ENCODE data around the gene CARD9. TPM values are rescaled to one million over a fixed set of nuclear protein-coding genes. Genes with fewer than 3 reads are reported as not detected.

The CARD9 gene
- total RNA-seq, 1 experiment from 2014 or later = 1.1 TPM

- Histone ChIP-seq H3K9me2 (replicated peaks; ENCODE audit: low read length) (no peaks in the 10 kb centered on the region), H3K36me3 (ENCODE audit: low read depth, low read length) (peaks cover 7% of the 10 kb centered on the region), H3K27ac (ENCODE audit: low read length) (no peak overlapping the region), H3F3A (ENCODE audit: low read length, unreplicated experiment) (no peaks in the 10 kb centered on the region), H3K9me3 (ENCODE audit: low read length) (no peaks in the 10 kb centered on the region), H3K9ac (ENCODE audit: low read length) (no peak overlapping the region), H4K20me1 (ENCODE audit: low read length) (no peaks in the 10 kb centered on the region), H3K27me3 (ENCODE audit: low read length) (no peaks in the 10 kb centered on the region), H3K79me2 (ENCODE audit: low read length) (peaks cover 23% of the 10 kb centered on the region), H3K4me3 (ENCODE audit: low read length) (no peak overlapping the region), H2AFZ (ENCODE audit: low read length) (no peak overlapping the region), H3K4me2 (ENCODE audit: low read length) (no peak overlapping the region), H3K4me1 (ENCODE audit: insufficient read depth, low read length) (peaks cover 12% of the 10 kb centered on the region)
- BruUV-seq (replicated peaks) = no TSS peak
- ATAC-seq (no peak), DNase-seq (no peak)
- ChIA-PET CTCF (no interaction called here), POLR2A (ENCODE audit: unreplicated experiment) (no interaction called here)
- no peak for TF ChIP-seq EZH2 (IDR thresholded peaks at IDR 0.05; ENCODE audit: low read length, unreplicated experiment)
- TF ChIP-seq EZH2phosphoT487 (IDR thresholded peaks at IDR 0.05; ENCODE audit: borderline replicate concordance, low read length) = no peak
- TF ChIP-seq CTCF (conservative IDR thresholded peaks at IDR 0.05; ENCODE audit: low read depth, low read length) = no peak
- intact Hi-C loops (cut with micrococcal nuclease) = no loop called here
Observed at GRCh38 chr9:136395345-136396218, 22.1 kb upstream of the CARD9 start.

GRCh38 chr9:136395020-136395340 is 21.5 kb upstream of the CARD9 start:
- ATAC-seq (no peak), DNase-seq (no peak)
- Histone ChIP-seq H2AFZ (ENCODE audit: low read length) (no peak overlapping the region), H3F3A (ENCODE audit: low read length, unreplicated experiment) (no peaks in the 10 kb centered on the region), H3K4me2 (ENCODE audit: low read length) (no peak overlapping the region), H3K27ac (ENCODE audit: low read length) (no peak overlapping the region), H3K9ac (ENCODE audit: low read length) (no peak overlapping the region), H3K9me3 (ENCODE audit: low read length) (no peaks in the 10 kb centered on the region), H4K20me1 (ENCODE audit: low read length) (no peaks in the 10 kb centered on the region), H3K4me1 (ENCODE audit: insufficient read depth, low read length) (peaks cover 8% of the 10 kb centered on the region), H3K4me3 (ENCODE audit: low read length) (no peak overlapping the region), H3K79me2 (ENCODE audit: low read length) (peaks cover 23% of the 10 kb centered on the region), H3K27me3 (ENCODE audit: low read length) (no peaks in the 10 kb centered on the region), H3K9me2 (replicated peaks; ENCODE audit: low read length) (no peaks in the 10 kb centered on the region), H3K36me3 (ENCODE audit: low read depth, low read length) (peaks cover 7% of the 10 kb centered on the region)
- BruUV-seq (replicated peaks) = no TSS peak
- TF ChIP-seq EZH2 (IDR thresholded peaks at IDR 0.05; ENCODE audit: low read length, unreplicated experiment) = no peak
- TF ChIP-seq EZH2phosphoT487 (IDR thresholded peaks at IDR 0.05; ENCODE audit: borderline replicate concordance, low read length) = no peak
- no peak for TF ChIP-seq CTCF (conservative IDR thresholded peaks at IDR 0.05; ENCODE audit: low read depth, low read length)
- ChIA-PET POLR2A (ENCODE audit: unreplicated experiment) (no interaction called here), CTCF (no interaction called here)
- intact Hi-C loops (cut with micrococcal nuclease) = no loop called here

GRCh38 chr9:136394312-136395019 is 21.0 kb upstream of the CARD9 start:
- Histone ChIP-seq H3K9me3 (ENCODE audit: low read length) (no peaks in the 10 kb centered on the region), H3K27ac (ENCODE audit: low read length) (no peak overlapping the region), H4K20me1 (ENCODE audit: low read length) (no peaks in the 10 kb centered on the region), H3K4me1 (ENCODE audit: insufficient read depth, low read length) (peaks cover 8% of the 10 kb centered on the region), H3K36me3 (ENCODE audit: low read depth, low read length) (peaks cover 7% of the 10 kb centered on the region), H3K27me3 (ENCODE audit: low read length) (no peaks in the 10 kb centered on the region), H3K4me3 (ENCODE audit: low read length) (no peak overlapping the region), H3K79me2 (ENCODE audit: low read length) (peaks cover 18% of the 10 kb centered on the region), H3K4me2 (ENCODE audit: low read length) (no peak overlapping the region), H2AFZ (ENCODE audit: low read length) (no peak overlapping the region), H3K9ac (ENCODE audit: low read length) (no peak overlapping the region), H3K9me2 (replicated peaks; ENCODE audit: low read length) (no peaks in the 10 kb centered on the region), H3F3A (ENCODE audit: low read length, unreplicated experiment) (no peaks in the 10 kb centered on the region)
- no TSS peak for BruUV-seq (replicated peaks)
- ATAC-seq (no peak), DNase-seq (no peak)
- no peak for TF ChIP-seq EZH2phosphoT487 (IDR thresholded peaks at IDR 0.05; ENCODE audit: borderline replicate concordance, low read length)
- TF ChIP-seq EZH2 (IDR thresholded peaks at IDR 0.05; ENCODE audit: low read length, unreplicated experiment) = no peak
- TF ChIP-seq CTCF (conservative IDR thresholded peaks at IDR 0.05; ENCODE audit: low read depth, low read length) = no peak
- intact Hi-C loops (cut with micrococcal nuclease) = no loop called here
- POLR2A ChIA-PET (ENCODE audit: unreplicated experiment) = interaction anchor here (0.6 kb wide), 1 partner anchor 32 kb away, joined by 5 read pairs; no protein-coding TSS in a partner anchor
- CTCF ChIA-PET = no interaction called here
